H1 (cell line): ENCODE measurements around the gene SLC23A2. TPM values are rescaled to one million over a fixed set of nuclear protein-coding genes. Genes with fewer than 3 reads are reported as not detected.

Source experiments
- CTCF ChIA-PET: fragments of 300-600 bp; sonication (Branson Sonifier 250); formaldehyde crosslinking; loops from one replicate; lab custom pipeline; 2021; ENCODE audit not compliant: partially characterized antibody; lab: Charles Lee
- POLR2A ChIA-PET: fragments of 300-600 bp; sonication (Branson Sonifier 250); formaldehyde crosslinking; loops from one replicate; lab custom pipeline; 2021; ENCODE audit warnings: inconsistent platforms; ENCODE audit not compliant: partially characterized antibody; lab: Charles Lee
- DNase-seq, 2 experiments: peaks; one replicate each; pipeline versions ENCODE4 v3.0.0 to v3.0.0-alpha.2; 2010 to 2022; ENCODE audit warnings: low spot score in 2 of 2, low read depth in 1 of 2, mixed read lengths in 1 of 2
- FAIRE-seq: peaks from 2 replicates; lab custom pipeline; 2011; peaks lifted over from hg19 to GRCh38; lab: Jason Lieb, UNC
- H2AFZ ChIP-seq: 2 replicates; pipeline ENCODE4 v1.8.1; 2012; ENCODE audit warnings: low read length, inconsistent platforms
- H2AK5ac ChIP-seq: 2 replicates; pipeline ENCODE4 v1.6.1; 2013; ENCODE audit warnings: low read depth, low read length
- H2BK120ac ChIP-seq: replicated peaks from 2 replicates; pipeline ENCODE3; 2013; ENCODE audit warnings: low read depth, low read length, inconsistent platforms
- H2BK12ac ChIP-seq: 2 replicates; pipeline ENCODE4 v1.6.1; 2013; ENCODE audit warnings: low read depth, low read length
- H2BK15ac ChIP-seq: 2 replicates; pipeline ENCODE4 v1.6.1; 2013; ENCODE audit warnings: low read length
- H2BK20ac ChIP-seq: 2 replicates; pipeline ENCODE4 v1.6.1; 2013; ENCODE audit warnings: low read length
- H2BK5ac ChIP-seq: 2 replicates; pipeline ENCODE4 v1.6.1; 2013; ENCODE audit warnings: low read depth, low read length
- H3K14ac ChIP-seq: 2 replicates; pipeline ENCODE4 v1.6.1; 2013; ENCODE audit warnings: inconsistent platforms; ENCODE audit not compliant: insufficient read length
- H3K18ac ChIP-seq: 2 replicates; pipeline ENCODE4 v1.6.1; 2013; ENCODE audit warnings: low read length; ENCODE audit errors: extremely low read depth
- H3K23ac ChIP-seq: 2 replicates; pipeline ENCODE4 v1.6.1; 2013; ENCODE audit warnings: inconsistent platforms; ENCODE audit not compliant: insufficient read length
- H3K23me2 ChIP-seq: 2 replicates; pipeline ENCODE4 v1.6.1; 2013; ENCODE audit warnings: low read depth, low read length
- H3K27ac ChIP-seq: 2 replicates; pipeline ENCODE4 v1.6.1; 2011; ENCODE audit warnings: low read depth, low read length, inconsistent platforms
- H3K27me3 ChIP-seq, 4 experiments: replicated peaks in 1 of 4; 1 replicate in 1 of 4; 2 replicates in 3 of 4; pipeline versions ENCODE4 v1.6.1 to v1.8.1; 2011 to 2013; ENCODE audit warnings: low read length in 3 of 4, mild to moderate bottlenecking in 3 of 4, inconsistent platforms in 2 of 4, mixed read lengths in 2 of 4, moderate library complexity in 1 of 4; ENCODE audit not compliant: control insufficient read depth in 3 of 4, insufficient read depth in 3 of 4; ENCODE audit errors: extremely low read depth in 1 of 4
- H3K36me3 ChIP-seq, 4 experiments: 2 replicates each; pipeline versions ENCODE4 v1.6.1 to v1.8.1; 2011 to 2013; ENCODE audit warnings: mild to moderate bottlenecking in 4 of 4, low read length in 3 of 4, moderate library complexity in 2 of 4, control low read depth in 1 of 4, inconsistent platforms in 1 of 4; ENCODE audit not compliant: insufficient read depth in 4 of 4, control insufficient read depth in 2 of 4
- H3K4ac ChIP-seq: replicated peaks from 2 replicates; pipeline ENCODE3; 2013; ENCODE audit warnings: low read length, low read depth, mixed read lengths, inconsistent platforms; ENCODE audit not compliant: insufficient read length
- H3K4me1 ChIP-seq, 4 experiments: replicated peaks in 1 of 4; 1 replicate in 1 of 4; 2 replicates in 3 of 4; pipeline versions ENCODE4 v1.6.1 to v1.8.1; 2011 to 2013; ENCODE audit warnings: low read length in 3 of 4, inconsistent platforms in 2 of 4, mixed read lengths in 1 of 4; ENCODE audit not compliant: insufficient read depth in 4 of 4, control insufficient read depth in 3 of 4
- H3K4me2 ChIP-seq, 2 experiments: 2 replicates each; pipeline versions ENCODE4 v1.6.1 to v1.8.1; 2011 to 2013; ENCODE audit warnings: low read depth in 2 of 2, low read length in 2 of 2, control low read depth in 1 of 2, inconsistent platforms in 1 of 2, mild to moderate bottlenecking in 1 of 2; ENCODE audit not compliant: insufficient read depth in 1 of 2
- H3K4me3 ChIP-seq, 4 experiments: fragments of 200-600, 300-600 bp in 1 of 4; sonication (generic), shearing (Covaris generic), sonication (Bioruptor Twin) in 1 of 4; 2 replicates each; pipeline versions ENCODE4 v1.5.1 to v1.8.1; 2011 to 2016; ENCODE audit warnings: low read length in 4 of 4, low read depth in 3 of 4, control low read depth in 2 of 4, inconsistent platforms in 2 of 4, mild to moderate bottlenecking in 2 of 4, mixed read lengths in 1 of 4, moderate library complexity in 1 of 4; ENCODE audit not compliant: insufficient read depth in 2 of 4; ENCODE audit errors: extremely low read depth in 1 of 4
- H3K56ac ChIP-seq: replicated peaks from 2 replicates; pipeline ENCODE3; 2013; ENCODE audit warnings: low read depth, mild to moderate bottlenecking, mixed read lengths, low read length, inconsistent platforms; ENCODE audit not compliant: insufficient read length
- H3K79me1 ChIP-seq: 2 replicates; pipeline ENCODE4 v1.6.1; 2013; ENCODE audit warnings: low read depth, low read length, control low read depth
- H3K79me2 ChIP-seq, 2 experiments: 2 replicates each; pipeline versions ENCODE4 v1.6.1 to v1.8.1; 2012 to 2013; ENCODE audit warnings: low read length in 2 of 2, mild to moderate bottlenecking in 2 of 2, inconsistent platforms in 1 of 2; ENCODE audit not compliant: insufficient read depth in 2 of 2, control insufficient read depth in 1 of 2
- H3K9ac ChIP-seq, 4 experiments: replicated peaks in 1 of 4; 1 replicate in 1 of 4; 2 replicates in 3 of 4; pipeline versions ENCODE4 v1.6.1 to v1.8.1; 2011 to 2013; ENCODE audit warnings: low read depth in 3 of 4, low read length in 3 of 4, control low read depth in 2 of 4, mild to moderate bottlenecking in 2 of 4, moderate library complexity in 2 of 4, inconsistent platforms in 1 of 4; ENCODE audit errors: extremely low read depth in 1 of 4
- H3K9me3 ChIP-seq, 2 experiments: 2 replicates each; pipeline versions ENCODE4 v1.6.1 to v1.8.1; 2012 to 2013; ENCODE audit warnings: mild to moderate bottlenecking in 2 of 2, moderate library complexity in 2 of 2, control low read depth in 1 of 2, inconsistent platforms in 1 of 2, low read depth in 1 of 2, low read length in 1 of 2, mixed read lengths in 1 of 2; ENCODE audit not compliant: insufficient read depth in 2 of 2
- H4K20me1 ChIP-seq, 2 experiments: replicated peaks in 1 of 2; 2 replicates each; pipeline versions ENCODE3 to v1.8.1; 2011 to 2013; ENCODE audit warnings: inconsistent platforms in 2 of 2, low read length in 2 of 2, mild to moderate bottlenecking in 1 of 2; ENCODE audit not compliant: insufficient read depth in 2 of 2, control insufficient read depth in 1 of 2
- H4K5ac ChIP-seq: 2 replicates; pipeline ENCODE4 v1.6.1; 2013; ENCODE audit warnings: low read length, low read depth, mixed read lengths, inconsistent platforms; ENCODE audit not compliant: insufficient read length
- H4K8ac ChIP-seq: 2 replicates; pipeline ENCODE4 v1.8.0; 2013; ENCODE audit warnings: mild to moderate bottlenecking, moderate library complexity, low read length, inconsistent platforms; ENCODE audit not compliant: insufficient read depth; ENCODE audit errors: extremely low read depth
- H4K91ac ChIP-seq: replicated peaks from 2 replicates; pipeline ENCODE3; 2013; ENCODE audit warnings: low read length, mixed read lengths, inconsistent platforms; ENCODE audit not compliant: insufficient read length
- WGBS, 2 experiments: shearing (Covaris generic) in 1 of 2; methylation state at CpG; one replicate each; pipeline versions ENCODE4 v1.1.6 to v1.1.7; 2013 to 2015; ENCODE audit warnings: low lambda C conversion rate in 2 of 2, mixed read lengths in 2 of 2, inconsistent platforms in 1 of 2, low coverage in 1 of 2, missing lambda C conversion rate in 1 of 2; ENCODE audit not compliant: insufficient replicate concordance in 2 of 2, insufficient coverage in 1 of 2, insufficient read length in 1 of 2; ENCODE audit errors: extremely low coverage in 1 of 2, missing lambda C conversion rate in 1 of 2; 5-methylcytosine and 5-hydroxymethylcytosine counted together
- polyA plus RNA-seq, 7 experiments: library from polyadenylated mRNA; depleted of rRNA in 3 of 7; stranded (reverse) in 5 of 7; unstranded in 2 of 7; fragments of >200 nt in 5 of 7; fragments of 200-250 nt in 2 of 7; gene quantifications; 1 replicate in 5 of 7; 2 replicates in 1 of 7; 4 replicates in 1 of 7; pipeline versions ENCODE4 v1.2.1 to v1.2.3, GENCODE V29; 2011 to 2013; ENCODE audit warnings: missing spikeins in 2 of 7, mixed read lengths in 2 of 7
- total RNA-seq: library from RNA; stranded (reverse); fragmentation: NEBNext Ultra II Directional; extraction: Animal tissue kit (Norgen Biotek cat#: 25700); gene quantifications from 2 replicates; pipeline ENCODE4 v1.2.1, GENCODE V29; 2021

The SLC23A2 gene
- total and polyA plus RNA-seq, 2 of the 8 experiments (the other 6 are each of a cell fraction or from before 2014, with no cell fraction given) = 17.0 to 18.6 TPM

- no peaks in the 10 kb centered on the region; a peak in 2 of 4 replicates for H3K79me2 ChIP-seq
These were observed 81.2 kb downstream of the SLC23A2 start for GRCh38 chr20:4920131-4920530.

More at GRCh38 chr20:4920131-4920530, 81.2 kb downstream of the SLC23A2 start:
- Histone ChIP-seq H2BK15ac (no peak overlapping the region), H2BK20ac (no peak overlapping the region), H4K8ac (no peak overlapping the region), H3K36me3 (no peaks in the 10 kb centered on the region), H3K9me3 (no peaks in the 10 kb centered on the region), H3K23me2 (0 out of 2 replicates have a peak, but pooled peaks cover 2% of the 10 kb centered on the region), H2AFZ (no peak overlapping the region), H4K20me1 (peaks cover 0 to 2% of the 10 kb centered on the region in 2 experiments), H3K79me1 (no peaks in the 10 kb centered on the region), H2BK5ac (no peak overlapping the region), H3K18ac (no peak overlapping the region), H3K14ac (no peak overlapping the region), H3K23ac (no peak overlapping the region), H2BK12ac (no peak overlapping the region), H3K4ac (no peak overlapping the region), H4K91ac (no peak overlapping the region), H3K27me3 (no peaks in the 10 kb centered on the region), H3K4me3 (no peak overlapping the region), H3K4me1 (peaks cover 0 to 9% (median 0%) of the 10 kb centered on the region in 4 experiments; a peak in 1 of 7 replicates), H3K9ac (no peak overlapping the region), H3K56ac (no peak overlapping the region), H2AK5ac (no peak overlapping the region), H4K5ac (no peak overlapping the region), H3K27ac (no peak overlapping the region), H3K4me2 (no peak overlapping the region), H2BK120ac (no peak overlapping the region)
- ChIA-PET POLR2A (no interaction called here), CTCF (interaction anchor here (0.9 kb wide), 1 partner anchor 14 kb away, joined by 3 read pairs; no protein-coding TSS in a partner anchor)
- no peak for DNase-seq
- no peak for FAIRE-seq
- WGBS, 2 experiments = 90% methylated on average over 6 of the region's 6 CpGs; no CpG with 5 or more reads in 1 of the 2 experiments
